GM20000 (cell line): ENCODE results near the gene CAPN2.
"Not testable (repeated sequence)": the region's sequence is repeated elsewhere in the genome, so short reads cannot be mapped to it uniquely, and the experiment has no call there.

ENCODE experiments used
- DNase-seq: peaks from one replicate; pipeline ENCODE4 v3.0.0; 2012; ENCODE audit warnings: low spot score
- TF ChIP-seq, protein P1 (sequence below): IDR thresholded peaks from 2 replicates; pipeline ENCODE4 v1.5.1; 2012; ENCODE audit warnings: mild to moderate bottlenecking, control low read depth; ENCODE audit errors: extremely low read depth, missing control alignments

The CAPN2 gene

DNA sequence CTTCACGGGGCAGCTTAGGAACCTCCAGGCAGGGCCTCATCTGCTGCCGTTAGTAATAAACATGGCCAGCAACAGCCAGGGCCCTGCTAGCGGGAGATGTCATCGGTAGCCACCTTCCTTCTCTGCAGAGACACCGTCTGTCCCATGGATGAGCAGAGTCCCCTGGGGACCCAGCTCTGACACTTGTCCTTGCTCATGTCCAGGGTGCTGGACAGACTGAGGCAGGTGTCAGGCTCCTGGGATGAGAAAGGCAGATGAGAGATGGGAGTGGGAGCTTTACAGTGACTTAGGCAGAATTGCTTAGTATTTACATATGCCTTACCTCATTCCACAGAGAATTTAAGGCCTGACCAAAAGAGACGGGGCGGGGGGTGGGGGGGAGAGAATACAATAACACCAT, 25.0 kb downstream of the CAPN2 start:
- TF ChIP-seq, protein P1, sequence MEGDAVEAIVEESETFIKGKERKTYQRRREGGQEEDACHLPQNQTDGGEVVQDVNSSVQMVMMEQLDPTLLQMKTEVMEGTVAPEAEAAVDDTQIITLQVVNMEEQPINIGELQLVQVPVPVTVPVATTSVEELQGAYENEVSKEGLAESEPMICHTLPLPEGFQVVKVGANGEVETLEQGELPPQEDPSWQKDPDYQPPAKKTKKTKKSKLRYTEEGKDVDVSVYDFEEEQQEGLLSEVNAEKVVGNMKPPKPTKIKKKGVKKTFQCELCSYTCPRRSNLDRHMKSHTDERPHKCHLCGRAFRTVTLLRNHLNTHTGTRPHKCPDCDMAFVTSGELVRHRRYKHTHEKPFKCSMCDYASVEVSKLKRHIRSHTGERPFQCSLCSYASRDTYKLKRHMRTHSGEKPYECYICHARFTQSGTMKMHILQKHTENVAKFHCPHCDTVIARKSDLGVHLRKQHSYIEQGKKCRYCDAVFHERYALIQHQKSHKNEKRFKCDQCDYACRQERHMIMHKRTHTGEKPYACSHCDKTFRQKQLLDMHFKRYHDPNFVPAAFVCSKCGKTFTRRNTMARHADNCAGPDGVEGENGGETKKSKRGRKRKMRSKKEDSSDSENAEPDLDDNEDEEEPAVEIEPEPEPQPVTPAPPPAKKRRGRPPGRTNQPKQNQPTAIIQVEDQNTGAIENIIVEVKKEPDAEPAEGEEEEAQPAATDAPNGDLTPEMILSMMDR: no peak
- no peak for DNase-seq

DNA sequence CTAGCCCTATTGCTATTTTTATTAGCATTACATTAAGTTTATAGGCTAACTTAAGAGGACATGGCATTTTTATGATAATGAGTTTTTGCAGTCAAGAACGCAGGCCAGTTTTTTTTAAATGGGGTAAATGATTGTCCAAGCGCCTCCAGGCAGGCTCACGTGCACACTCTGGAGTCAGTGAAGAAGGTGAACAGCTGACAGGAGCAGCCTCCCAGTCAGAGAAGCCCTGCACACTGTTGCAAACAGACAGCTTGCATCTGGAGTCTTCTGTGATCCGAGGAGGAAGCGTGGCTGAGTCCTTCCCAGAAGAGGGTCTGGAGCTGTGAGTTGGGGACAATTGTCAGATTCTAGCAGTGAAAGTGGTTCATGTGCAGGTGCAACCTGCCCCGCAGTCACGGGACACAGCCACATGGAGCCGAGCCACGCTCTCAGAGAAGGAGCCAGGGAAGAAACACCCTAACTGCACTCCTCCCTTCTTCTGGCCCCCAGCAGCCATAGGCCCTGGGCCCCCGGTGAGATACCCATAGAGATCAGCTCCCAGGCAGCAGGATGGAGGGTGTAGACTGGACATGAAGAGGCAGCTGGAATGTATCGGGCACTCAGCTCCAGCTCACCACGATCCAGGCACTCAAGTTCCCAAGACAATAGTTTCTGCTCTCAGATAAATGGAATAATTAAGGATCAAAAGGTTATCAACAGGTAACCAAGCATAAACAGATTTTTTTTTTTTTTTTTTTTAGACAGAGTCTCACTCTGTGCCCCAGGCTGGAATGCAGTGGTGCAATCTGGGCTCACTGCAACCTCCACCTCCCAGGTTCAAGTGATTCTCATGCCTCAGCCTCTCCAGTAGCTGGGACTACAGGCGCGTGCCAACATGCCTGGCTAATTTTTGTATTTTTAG, 26.4 kb downstream of the CAPN2 start:
- TF ChIP-seq, protein P1: no peak
- no peak for DNase-seq

DNA sequence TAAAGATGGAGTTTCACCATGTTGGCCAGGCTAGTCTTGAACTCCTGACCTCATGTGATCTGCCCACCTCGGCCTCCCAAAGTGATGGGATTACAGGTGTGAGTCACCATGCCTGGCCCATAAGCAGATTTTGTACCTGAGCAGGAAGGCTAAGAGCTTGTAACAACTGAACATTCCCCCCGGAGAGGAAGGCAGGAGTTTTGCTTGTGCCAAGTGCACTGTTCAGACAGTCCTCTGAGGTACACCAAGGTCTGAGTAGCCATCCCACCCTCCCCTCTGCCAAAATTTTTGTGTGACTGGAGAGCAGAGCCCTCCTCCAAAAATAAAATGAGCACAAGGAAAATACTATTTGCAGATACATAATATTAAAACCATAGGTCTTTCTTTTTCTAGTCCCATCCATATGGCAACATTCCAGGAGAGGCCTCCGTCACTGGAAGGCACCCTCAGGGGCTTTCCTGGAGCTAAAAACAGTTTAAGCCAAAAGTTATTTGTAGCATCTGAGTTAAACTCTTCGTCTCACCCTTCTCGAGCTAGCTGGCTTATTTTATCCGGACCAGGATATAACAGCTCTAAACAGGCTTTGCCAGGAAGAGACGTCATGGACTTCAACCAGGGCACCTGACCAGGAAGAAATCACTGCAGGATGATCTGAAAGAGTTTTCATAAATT, 27.2 kb downstream of the CAPN2 start:
- TF ChIP-seq, protein P1: no peak
- DNase-seq: no peak

DNA sequence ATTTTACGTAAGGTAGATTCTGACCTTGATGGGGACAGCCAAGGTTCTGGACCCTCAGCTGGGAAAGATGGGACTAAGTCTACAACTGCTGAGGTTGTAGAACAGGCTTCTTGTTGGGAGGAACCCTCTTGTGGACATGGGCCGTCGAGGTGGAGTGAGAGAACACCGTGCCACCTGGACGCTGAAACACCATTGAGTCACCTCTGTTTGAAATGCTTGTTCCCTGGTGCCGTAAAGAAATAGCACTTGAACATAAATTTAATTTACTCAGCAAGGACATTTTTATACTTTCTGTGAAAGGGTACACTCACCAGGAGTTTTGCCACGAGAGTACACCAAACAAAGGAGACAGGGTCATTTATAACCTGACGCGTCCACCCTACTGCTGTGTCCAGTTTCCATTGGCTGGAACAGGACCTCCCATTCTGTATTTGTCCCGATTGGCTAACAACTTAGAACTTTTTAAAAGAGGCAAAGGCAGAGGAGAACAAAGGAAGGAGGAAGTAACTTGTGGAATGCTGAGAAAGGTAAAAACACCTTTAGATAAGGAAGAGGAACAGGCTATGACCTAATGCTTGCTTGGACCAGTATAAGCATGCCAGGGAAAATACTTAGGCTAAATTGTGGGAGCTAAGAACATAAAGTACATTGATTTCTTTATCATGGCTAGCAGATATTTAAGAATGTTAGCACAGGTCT, 27.8 kb downstream of the CAPN2 start:
- DNase-seq: not testable (repeated sequence)

DNA sequence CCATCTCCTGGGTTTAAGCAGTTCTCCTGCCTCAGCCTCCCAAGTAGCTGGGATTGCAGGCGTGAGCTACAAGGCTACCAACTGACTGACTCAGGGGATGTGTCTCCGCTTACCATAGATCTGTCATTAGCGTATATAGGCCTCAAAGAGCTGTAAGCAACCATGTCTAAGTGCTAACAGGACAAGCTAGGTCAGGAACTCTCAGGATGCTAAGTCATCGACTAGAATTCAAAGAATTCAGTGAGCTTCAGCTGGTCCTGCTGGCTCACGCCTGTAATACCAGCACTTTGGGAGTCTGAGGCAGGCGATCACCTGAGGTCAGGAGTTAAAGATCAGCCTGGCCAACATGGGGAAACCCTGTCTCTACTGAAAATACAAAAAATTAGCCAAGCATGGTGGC, 29.5 kb downstream of the CAPN2 start:
- DNase-seq: no peak
- TF ChIP-seq, protein P1: no peak

DNA sequence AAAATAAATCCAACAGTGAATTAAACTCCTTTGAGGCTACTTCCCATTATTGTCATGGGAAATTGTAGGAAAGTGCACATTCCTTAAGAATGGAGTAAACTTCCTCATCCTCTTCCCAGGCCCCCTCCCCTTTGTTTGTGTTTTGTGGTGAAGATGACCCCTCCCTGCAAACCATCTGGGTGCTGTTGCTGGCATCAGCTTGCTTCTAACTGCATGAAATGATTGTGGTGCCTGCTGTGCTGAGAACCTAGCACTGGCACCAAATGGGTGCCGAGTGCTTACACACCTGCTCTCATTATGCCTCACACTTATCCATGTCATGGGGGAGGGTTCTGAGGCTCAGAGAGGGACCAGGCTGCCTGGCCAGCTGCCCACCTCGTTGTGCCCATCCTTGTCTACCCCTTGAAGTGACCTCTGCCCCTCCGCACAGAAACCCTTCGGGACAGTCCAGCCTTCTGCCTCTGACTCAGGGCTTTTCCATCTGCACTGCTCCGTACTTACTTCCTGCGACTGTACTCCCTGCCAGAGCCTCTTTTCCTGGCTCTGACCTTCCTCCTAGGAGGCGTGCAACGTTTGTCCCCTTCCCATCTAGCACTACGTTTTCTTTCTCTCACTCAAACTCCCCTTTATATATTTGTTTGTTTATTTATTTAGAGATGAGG, 30.6 kb downstream of the CAPN2 start:
- DNase-seq: no peak
- TF ChIP-seq, protein P1: no peak

DNA sequence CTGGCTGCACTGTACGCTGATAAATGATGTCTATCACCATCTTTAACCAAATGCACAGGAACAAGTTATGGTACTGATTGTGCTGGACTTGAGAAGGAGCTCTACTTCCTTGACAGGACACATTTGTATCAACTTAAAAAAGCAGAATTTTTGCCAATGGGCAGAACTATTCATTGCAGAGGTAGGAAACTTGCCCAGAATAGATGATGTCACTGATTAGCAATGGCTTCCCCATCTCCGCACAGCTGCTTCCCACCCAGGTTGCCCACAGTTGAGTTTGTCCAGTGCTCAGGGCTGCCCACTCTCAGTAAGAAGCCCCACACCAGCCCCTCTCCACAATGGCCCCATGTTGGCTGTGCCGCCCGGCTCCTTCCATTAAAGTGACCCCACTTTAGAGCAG, 33.4 kb downstream of the CAPN2 start:
- TF ChIP-seq, protein P1: no peak
- no peak for DNase-seq
